Endothelial cell (in vitro differentiated cells): ENCODE measurements around the gene PPT2. TPM values are rescaled to one million over a fixed set of nuclear protein-coding genes. Genes with fewer than 3 reads are reported as not detected.
"Not testable (repeated sequence)": the region's sequence is repeated elsewhere in the genome, so short reads cannot be mapped to it uniquely, and the experiment has no call there.

ENCODE experiments used
- DNase-seq: peaks from one replicate; pipeline ENCODE4 v3.0.0; 2021; ENCODE audit warnings: low spot score
- H3K27ac Mint-ChIP-seq: one replicate; pipeline ENCODE4 v1.8.0; 2021; ENCODE audit warnings: mixed read lengths, inconsistent platforms; ENCODE audit not compliant: unreplicated experiment
- H3K27me3 Mint-ChIP-seq: one replicate; pipeline ENCODE4 v1.8.0; 2021; ENCODE audit warnings: mild to moderate bottlenecking, moderate library complexity, mixed read lengths, inconsistent platforms; ENCODE audit not compliant: unreplicated experiment
- H3K36me3 Mint-ChIP-seq: one replicate; pipeline ENCODE4 v1.8.0; 2021; ENCODE audit warnings: mild to moderate bottlenecking, low read depth, mixed read lengths, inconsistent platforms; ENCODE audit not compliant: unreplicated experiment
- H3K4me1 Mint-ChIP-seq: one replicate; pipeline ENCODE4 v1.8.0; 2021; ENCODE audit warnings: mild to moderate bottlenecking, mixed read lengths, inconsistent platforms; ENCODE audit not compliant: unreplicated experiment
- H3K4me3 Mint-ChIP-seq: one replicate; pipeline ENCODE4 v1.8.0; 2021; ENCODE audit warnings: mild to moderate bottlenecking, mixed read lengths, inconsistent platforms; ENCODE audit not compliant: unreplicated experiment
- H3K9me3 Mint-ChIP-seq: one replicate; pipeline ENCODE4 v1.8.0; 2021; ENCODE audit warnings: mixed read lengths, inconsistent platforms; ENCODE audit not compliant: unreplicated experiment
- CTCF ChIP-seq: fragments of 200-600 bp; sonication (generic); IDR thresholded peaks from one replicate; pipeline ENCODE4 v1.5.0; 2021; ENCODE audit warnings: antibody characterized with exemption; ENCODE audit not compliant: unreplicated experiment
- total RNA-seq: library from RNA; stranded (reverse); fragmentation: NEBNext Ultra II Directional; extraction: Animal tissue kit (Norgen Biotek cat#: 25700); gene quantifications from one replicate; pipeline ENCODE4 v1.2.1, GENCODE V29; 2021; ENCODE audit not compliant: unreplicated experiment

Gene PPT2
- total RNA-seq, 1 donor from 2014 or later, result 44.4 TPM

- Mint-ChIP-seq H3K36me3 (no peaks in the 10 kb centered on the region), H3K4me3 (no peak overlapping the region), H3K4me1 (no peaks in the 10 kb centered on the region), H3K27me3 (peaks cover 3% of the 10 kb centered on the region), H3K9me3 (no peaks in the 10 kb centered on the region), H3K27ac (no peak overlapping the region)
- TF ChIP-seq CTCF, result no peak
- no peak for DNase-seq
Observed at GRCh38 chr6:32139590-32139989, 14.4 kb upstream of the PPT2 start.

GRCh38 chr6:32140420-32141046 lies 13.4 kb upstream of the PPT2 start:
- no peak for TF ChIP-seq CTCF
- no peaks in the 10 kb centered on the region for H3K36me3 Mint-ChIP-seq
- no peaks in the 10 kb centered on the region for H3K4me1 Mint-ChIP-seq
- H3K27ac Mint-ChIP-seq, result no peak overlapping the region
- H3K9me3 Mint-ChIP-seq, result no peaks in the 10 kb centered on the region
- DNase-seq, result no peak
- H3K27me3 Mint-ChIP-seq, result peaks cover 3% of the 10 kb centered on the region
- no peak overlapping the region for H3K4me3 Mint-ChIP-seq

- H3K4me3 Mint-ChIP-seq, H3K9me3 Mint-ChIP-seq, H3K27ac Mint-ChIP-seq, H3K36me3 Mint-ChIP-seq, DNase-seq: not testable (repeated sequence)
- Mint-ChIP-seq H3K4me1 (peaks cover 13% of the 10 kb centered on the region), H3K27me3 (peaks cover 14% of the 10 kb centered on the region)
Observed at GRCh38 chr6:32144238-32144637, 9.7 kb upstream of the PPT2 start.

- H3K9me3 Mint-ChIP-seq, result no peaks in the 10 kb centered on the region
- no peak for DNase-seq
- H3K4me3 Mint-ChIP-seq, result no peak overlapping the region
- TF ChIP-seq CTCF, result no peak
- no peak overlapping the region for H3K27ac Mint-ChIP-seq
- H3K36me3 Mint-ChIP-seq, result peaks cover 7% of the 10 kb centered on the region
- H3K27me3 Mint-ChIP-seq, result peaks cover 23% of the 10 kb centered on the region
- peaks cover 24% of the 10 kb centered on the region for H3K4me1 Mint-ChIP-seq
Observed at GRCh38 chr6:32146287-32146686, 7.7 kb upstream of the PPT2 start.

- H3K4me1 Mint-ChIP-seq, result peaks cover 26% of the 10 kb centered on the region
- TF ChIP-seq CTCF, result no peak
- no peak overlapping the region for H3K27ac Mint-ChIP-seq
- H3K36me3 Mint-ChIP-seq, result peaks cover 7% of the 10 kb centered on the region
- H3K4me3 Mint-ChIP-seq, result no peak overlapping the region
- H3K9me3 Mint-ChIP-seq, result no peaks in the 10 kb centered on the region
- peaks cover 23% of the 10 kb centered on the region for H3K27me3 Mint-ChIP-seq
- no peak for DNase-seq
Observed at GRCh38 chr6:32146687-32147086, 7.3 kb upstream of the PPT2 start.
